ENCODE measurements around the gene CD1E. TPM values are rescaled to one million over a fixed set of nuclear protein-coding genes. Genes with fewer than 3 reads are reported as not detected.
"Not testable (repeated sequence)": the region's sequence is repeated elsewhere in the genome, so short reads cannot be mapped to it uniquely, and the experiment has no call there.

The CD1E gene
- total RNA-seq, 2 experiments from 2014 or later = not detected

- H3K27ac Mint-ChIP-seq = no peak overlapping the region
- H3K36me3 Mint-ChIP-seq = no peaks in the 10 kb centered on the region
- H3K27me3 Mint-ChIP-seq = peaks cover 3% of the 10 kb centered on the region
- H3K4me3 Mint-ChIP-seq = no peak overlapping the region
- H3K9me3 Mint-ChIP-seq = peaks cover 1% of the 10 kb centered on the region
- ATAC-seq (ENCODE audit: low read depth) (no peak), DNase-seq (no peak)
- H3K4me1 Mint-ChIP-seq = peaks cover 10% of the 10 kb centered on the region
- POLR2A ChIA-PET = no interaction called here
Observed at GRCh38 chr1:158334526-158335212, 19.0 kb upstream of the CD1E start.

- no peak overlapping the region for H3K4me3 Mint-ChIP-seq
- peaks cover 1% of the 10 kb centered on the region for H3K9me3 Mint-ChIP-seq
- ATAC-seq (ENCODE audit: low read depth) (no peak), DNase-seq (no peak)
- POLR2A ChIA-PET = no interaction called here
- H3K4me1 Mint-ChIP-seq = peaks cover 10% of the 10 kb centered on the region
- peaks cover 3% of the 10 kb centered on the region for H3K27me3 Mint-ChIP-seq
- H3K27ac Mint-ChIP-seq = no peak overlapping the region
- H3K36me3 Mint-ChIP-seq = no peaks in the 10 kb centered on the region
Observed at GRCh38 chr1:158335213-158335532, 18.5 kb upstream of the CD1E start.

- POLR2A ChIA-PET; H3K27me3 Mint-ChIP-seq; H3K9me3 Mint-ChIP-seq; H3K27ac Mint-ChIP-seq; H3K4me3 Mint-ChIP-seq; DNase-seq; ATAC-seq (ENCODE audit: low read depth); H3K36me3 Mint-ChIP-seq: not testable (repeated sequence)
- peaks cover 10% of the 10 kb centered on the region for H3K4me1 Mint-ChIP-seq
Observed at GRCh38 chr1:158336413-158336812, 17.3 kb upstream of the CD1E start.

- H3K27ac Mint-ChIP-seq; H3K4me1 Mint-ChIP-seq; H3K9me3 Mint-ChIP-seq; H3K27me3 Mint-ChIP-seq; ATAC-seq (ENCODE audit: low read depth); POLR2A ChIA-PET; DNase-seq; H3K36me3 Mint-ChIP-seq; H3K4me3 Mint-ChIP-seq: not testable (repeated sequence)
Observed at GRCh38 chr1:158348946-158349345, 4.7 kb upstream of the CD1E start.

- Mint-ChIP-seq H3K4me1 (no peaks in the 10 kb centered on the region), H3K27ac (no peak overlapping the region), H3K36me3 (no peaks in the 10 kb centered on the region), H3K27me3 (peaks cover 21% of the 10 kb centered on the region), H3K9me3 (no peaks in the 10 kb centered on the region), H3K4me3 (no peak overlapping the region)
- ATAC-seq (ENCODE audit: low read depth) = no peak
- POLR2A ChIA-PET = no interaction called here
- DNase-seq = no peak
Observed at GRCh38 chr1:158354255-158354654, 561 bp downstream of the CD1E start.

- no peak overlapping the region for H3K4me3 Mint-ChIP-seq
- ATAC-seq (ENCODE audit: low read depth) (no peak), DNase-seq (no peak)
- H3K27ac Mint-ChIP-seq = no peak overlapping the region
- POLR2A ChIA-PET = no interaction called here
- no peaks in the 10 kb centered on the region for H3K4me1 Mint-ChIP-seq
- H3K36me3 Mint-ChIP-seq = no peaks in the 10 kb centered on the region
- no peaks in the 10 kb centered on the region for H3K9me3 Mint-ChIP-seq
- peaks cover 21% of the 10 kb centered on the region for H3K27me3 Mint-ChIP-seq
Observed at GRCh38 chr1:158355773-158356285, 2.1 kb downstream of the CD1E start.

- no peak overlapping the region for H3K4me3 Mint-ChIP-seq
- no peaks in the 10 kb centered on the region for H3K9me3 Mint-ChIP-seq
- POLR2A ChIA-PET = no interaction called here
- peaks cover 21% of the 10 kb centered on the region for H3K27me3 Mint-ChIP-seq
- H3K36me3 Mint-ChIP-seq = no peaks in the 10 kb centered on the region
- ATAC-seq (ENCODE audit: low read depth) = no peak
- DNase-seq = no peak
- H3K4me1 Mint-ChIP-seq = no peaks in the 10 kb centered on the region
- no peak overlapping the region for H3K27ac Mint-ChIP-seq
Observed at GRCh38 chr1:158356616-158357015, 2.9 kb downstream of the CD1E start.

GRCh38 chr1:158357441-158357840, 3.7 kb downstream of the CD1E start:
- POLR2A ChIA-PET = no interaction called here
- DNase-seq (no peak), ATAC-seq (ENCODE audit: low read depth) (no peak)
- Mint-ChIP-seq H3K4me3 (no peak overlapping the region), H3K27ac (no peak overlapping the region), H3K4me1 (no peaks in the 10 kb centered on the region), H3K36me3 (no peaks in the 10 kb centered on the region), H3K9me3 (no peaks in the 10 kb centered on the region), H3K27me3 (peaks cover 21% of the 10 kb centered on the region)

- DNase-seq = no peak
Observed at GRCh38 chr1:158362482-158362881, 8.8 kb downstream of the CD1E start.

GRCh38 chr1:158362941-158363340, 9.2 kb downstream of the CD1E start:
- DNase-seq = no peak
- Mint-ChIP-seq H3K4me1 (peaks cover 3% of the 10 kb centered on the region), H3K27ac (no peak overlapping the region), H3K9me3 (peaks cover 3% of the 10 kb centered on the region), H3K4me3 (no peak overlapping the region), H3K36me3 (no peaks in the 10 kb centered on the region), H3K27me3 (peaks cover 3% of the 10 kb centered on the region)
- no peak for ATAC-seq (ENCODE audit: low read depth)
- POLR2A ChIA-PET = no interaction called here

More at GRCh38 chr1:158362482-158362881, 8.8 kb downstream of the CD1E start:
- POLR2A ChIA-PET = no interaction called here
- Mint-ChIP-seq H3K36me3 (no peaks in the 10 kb centered on the region), H3K27ac (no peak overlapping the region), H3K4me3 (no peak overlapping the region), H3K9me3 (peaks cover 3% of the 10 kb centered on the region), H3K4me1 (peaks cover 3% of the 10 kb centered on the region), H3K27me3 (peaks cover 3% of the 10 kb centered on the region)
- ATAC-seq (ENCODE audit: low read depth) = no peak

GRCh38 chr1:158366783-158367182, 13.1 kb downstream of the CD1E start:
- peaks cover 3% of the 10 kb centered on the region for H3K4me1 Mint-ChIP-seq
- H3K4me3 Mint-ChIP-seq = no peak overlapping the region
- no peak for DNase-seq
- H3K36me3 Mint-ChIP-seq = no peaks in the 10 kb centered on the region
- H3K9me3 Mint-ChIP-seq = peaks cover 7% of the 10 kb centered on the region
- POLR2A ChIA-PET = no interaction called here
- no peak for ATAC-seq (ENCODE audit: low read depth)
- H3K27me3 Mint-ChIP-seq = peaks cover 13% of the 10 kb centered on the region
- no peak overlapping the region for H3K27ac Mint-ChIP-seq

GRCh38 chr1:158371188-158371953, 17.7 kb downstream of the CD1E start:
- no peaks in the 10 kb centered on the region for H3K36me3 Mint-ChIP-seq
- DNase-seq (no peak), ATAC-seq (ENCODE audit: low read depth) (peak; percentile 18)
- peaks cover 8% of the 10 kb centered on the region for H3K9me3 Mint-ChIP-seq
- POLR2A ChIA-PET = no interaction called here
- peaks cover 10% of the 10 kb centered on the region for H3K27me3 Mint-ChIP-seq
- H3K27ac Mint-ChIP-seq = no peak overlapping the region
- H3K4me3 Mint-ChIP-seq = no peak overlapping the region
- peaks cover 3% of the 10 kb centered on the region for H3K4me1 Mint-ChIP-seq

- H3K4me1 Mint-ChIP-seq; H3K27ac Mint-ChIP-seq; DNase-seq; H3K9me3 Mint-ChIP-seq; POLR2A ChIA-PET; H3K36me3 Mint-ChIP-seq; ATAC-seq (ENCODE audit: low read depth); H3K4me3 Mint-ChIP-seq: not testable (repeated sequence)
- H3K27me3 Mint-ChIP-seq = peaks cover 20% of the 10 kb centered on the region
Observed at GRCh38 chr1:158374101-158374500, 20.4 kb downstream of the CD1E start.

GRCh38 chr1:158374860-158375259, 21.2 kb downstream of the CD1E start:
- Mint-ChIP-seq H3K4me1 (no peaks in the 10 kb centered on the region), H3K27ac (no peak overlapping the region), H3K36me3 (no peaks in the 10 kb centered on the region), H3K4me3 (no peak overlapping the region), H3K27me3 (peaks cover 14% of the 10 kb centered on the region), H3K9me3 (peaks cover 7% of the 10 kb centered on the region)
- ATAC-seq (ENCODE audit: low read depth) (no peak), DNase-seq (no peak)
- POLR2A ChIA-PET = no interaction called here

Data from activated naive CD8-positive, alpha-beta T cell treated with anti-CD3 and anti-CD28 coated beads, Interleukin-2, amount 10 ng/mL, durations not matched to agents 7 days and 5 days (primary cell).